Measurements from ENCODE around the gene TRIM63. TPM values are rescaled to one million over a fixed set of nuclear protein-coding genes. Genes with fewer than 3 reads are reported as not detected.

The TRIM63 gene
- total and polyA plus RNA-seq, 2 of the 8 experiments (the other 6 are each of a cell fraction or from before 2014, with no cell fraction given) = not detected

DNA sequence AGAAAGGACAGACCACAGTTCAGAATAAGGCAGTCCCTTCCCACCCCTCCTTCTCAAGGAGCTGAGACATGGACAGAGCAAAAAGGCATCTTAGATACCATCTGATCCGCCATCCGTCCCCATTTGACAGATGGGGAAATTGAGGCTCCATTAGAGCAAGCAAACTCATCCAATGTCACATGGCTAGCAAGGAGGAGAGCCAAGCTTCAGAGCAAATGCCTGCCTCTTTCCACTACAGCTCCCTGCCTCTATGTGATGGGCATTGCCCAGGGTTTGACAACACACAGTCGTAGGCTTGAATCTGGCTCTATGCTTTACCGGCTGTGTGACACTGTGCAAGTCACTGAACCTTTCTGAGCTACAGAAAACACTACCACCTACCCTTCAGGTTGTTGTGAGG is 25.5 kb downstream of the TRIM63 start:
- ChIA-PET POLR2A (ENCODE audit: partially characterized antibody) (interaction anchor here (1.0 kb wide), 1 partner anchor 108 kb away, joined by 3 read pairs; no protein-coding TSS in a partner anchor), CTCF (ENCODE audit: partially characterized antibody) (interaction anchor here (0.8 to 5.4 kb wide), 9 partner anchors 12 to 803 kb away, joined by 3 to 29 read pairs (median 3); no protein-coding TSS in a partner anchor)
- H4K8ac ChIP-seq (ENCODE audit: extremely low read depth, insufficient read depth, low read length) = no peak overlapping the region
- no peaks in the 10 kb centered on the region for H3K9me3 ChIP-seq (ENCODE audit: insufficient read depth in 2 of 2, low read depth in 1 of 2, low read length in 1 of 2)
- peaks cover 28 to 50% (median 43%) of the 10 kb centered on the region in 4 experiments for H3K27me3 ChIP-seq (replicated peaks in 1 of 4; ENCODE audit: control insufficient read depth in 3 of 4, extremely low read depth in 1 of 4, insufficient read depth in 3 of 4, low read length in 3 of 4)
- no peak overlapping the region for H4K91ac ChIP-seq (replicated peaks; ENCODE audit: insufficient read length, low read length)
- no peak overlapping the region for H3K56ac ChIP-seq (replicated peaks; ENCODE audit: insufficient read length, low read depth, low read length)
- no peaks in the 10 kb centered on the region; a peak in 1 of 8 replicates for H3K36me3 ChIP-seq (ENCODE audit: control insufficient read depth in 2 of 4, insufficient read depth in 4 of 4, low read length in 3 of 4)
- no peak for DNase-seq (ENCODE audit: low read depth in 1 of 2, low spot score in 2 of 2)
- H3K14ac ChIP-seq (ENCODE audit: insufficient read length) = no peak overlapping the region
- no peaks in the 10 kb centered on the region for H3K79me1 ChIP-seq (ENCODE audit: low read depth, low read length)
- no peak overlapping the region for H2AFZ ChIP-seq (ENCODE audit: low read length)
- H3K4ac ChIP-seq (replicated peaks; ENCODE audit: insufficient read length, low read depth, low read length) = no peak overlapping the region
- no peak overlapping the region for H3K9ac ChIP-seq (replicated peaks in 1 of 4; ENCODE audit: extremely low read depth in 1 of 4, low read depth in 3 of 4, low read length in 3 of 4)
- H2BK5ac ChIP-seq (ENCODE audit: low read depth, low read length) = no peak overlapping the region
- H2BK15ac ChIP-seq (ENCODE audit: low read length) = 0 out of 2 replicates have a peak overlapping the region, but pooled peaks have one; percentile 19
- no peak overlapping the region for H2BK12ac ChIP-seq (ENCODE audit: low read depth, low read length)
- H3K4me2 ChIP-seq (ENCODE audit: insufficient read depth in 1 of 2, low read depth in 2 of 2, low read length in 2 of 2) = no peak overlapping the region
- WGBS, 2 experiments (ENCODE audit: extremely low coverage in 1 of 2, insufficient coverage in 1 of 2, insufficient read length in 1 of 2, insufficient replicate concordance in 2 of 2, low coverage in 1 of 2, low lambda C conversion rate in 2 of 2, missing lambda C conversion rate in 1 of 2) = 71% methylated on average over 4 of the region's 4 CpGs; no CpG with 5 or more reads in 1 of the 2 experiments
- peaks cover 0 to 8% (median 5%) of the 10 kb centered on the region in 4 experiments; a peak in 3 of 7 replicates for H3K4me1 ChIP-seq (replicated peaks in 1 of 4; ENCODE audit: control insufficient read depth in 3 of 4, insufficient read depth in 4 of 4, low read length in 3 of 4)
- H3K23me2 ChIP-seq (ENCODE audit: low read depth, low read length) = peaks cover 10% of the 10 kb centered on the region; the same call in 1 of the 2 replicates
- H3K23ac ChIP-seq (ENCODE audit: insufficient read length) = no peak overlapping the region
- FAIRE-seq = no peak
- H4K20me1 ChIP-seq (replicated peaks in 1 of 2; ENCODE audit: control insufficient read depth in 1 of 2, insufficient read depth in 2 of 2, low read length in 2 of 2) = no peaks in the 10 kb centered on the region
- no peak for TF ChIP-seq SP1 (IDR thresholded peaks at IDR 0.05; ENCODE audit: low read depth, low read length)
- TF ChIP-seq, protein P1, sequence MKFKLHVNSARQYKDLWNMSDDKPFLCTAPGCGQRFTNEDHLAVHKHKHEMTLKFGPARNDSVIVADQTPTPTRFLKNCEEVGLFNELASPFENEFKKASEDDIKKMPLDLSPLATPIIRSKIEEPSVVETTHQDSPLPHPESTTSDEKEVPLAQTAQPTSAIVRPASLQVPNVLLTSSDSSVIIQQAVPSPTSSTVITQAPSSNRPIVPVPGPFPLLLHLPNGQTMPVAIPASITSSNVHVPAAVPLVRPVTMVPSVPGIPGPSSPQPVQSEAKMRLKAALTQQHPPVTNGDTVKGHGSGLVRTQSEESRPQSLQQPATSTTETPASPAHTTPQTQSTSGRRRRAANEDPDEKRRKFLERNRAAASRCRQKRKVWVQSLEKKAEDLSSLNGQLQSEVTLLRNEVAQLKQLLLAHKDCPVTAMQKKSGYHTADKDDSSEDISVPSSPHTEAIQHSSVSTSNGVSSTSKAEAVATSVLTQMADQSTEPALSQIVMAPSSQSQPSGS (IDR thresholded peaks at IDR 0.05; ENCODE audit: low read length) = no peak
- TF ChIP-seq HDAC6 (IDR thresholded peaks at IDR 0.05; ENCODE audit: low read depth, low read length) = no peak
- no peak for TF ChIP-seq MAX (IDR thresholded peaks at IDR 0.05)
- TF ChIP-seq, protein P2, sequence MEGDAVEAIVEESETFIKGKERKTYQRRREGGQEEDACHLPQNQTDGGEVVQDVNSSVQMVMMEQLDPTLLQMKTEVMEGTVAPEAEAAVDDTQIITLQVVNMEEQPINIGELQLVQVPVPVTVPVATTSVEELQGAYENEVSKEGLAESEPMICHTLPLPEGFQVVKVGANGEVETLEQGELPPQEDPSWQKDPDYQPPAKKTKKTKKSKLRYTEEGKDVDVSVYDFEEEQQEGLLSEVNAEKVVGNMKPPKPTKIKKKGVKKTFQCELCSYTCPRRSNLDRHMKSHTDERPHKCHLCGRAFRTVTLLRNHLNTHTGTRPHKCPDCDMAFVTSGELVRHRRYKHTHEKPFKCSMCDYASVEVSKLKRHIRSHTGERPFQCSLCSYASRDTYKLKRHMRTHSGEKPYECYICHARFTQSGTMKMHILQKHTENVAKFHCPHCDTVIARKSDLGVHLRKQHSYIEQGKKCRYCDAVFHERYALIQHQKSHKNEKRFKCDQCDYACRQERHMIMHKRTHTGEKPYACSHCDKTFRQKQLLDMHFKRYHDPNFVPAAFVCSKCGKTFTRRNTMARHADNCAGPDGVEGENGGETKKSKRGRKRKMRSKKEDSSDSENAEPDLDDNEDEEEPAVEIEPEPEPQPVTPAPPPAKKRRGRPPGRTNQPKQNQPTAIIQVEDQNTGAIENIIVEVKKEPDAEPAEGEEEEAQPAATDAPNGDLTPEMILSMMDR (IDR thresholded peaks at IDR 0.05; ENCODE audit: control extremely low read depth in 1 of 3, insufficient read depth in 1 of 3, low read depth in 1 of 3, low read length in 3 of 3) = no peak
- TF ChIP-seq ASH2L (IDR thresholded peaks at IDR 0.05; ENCODE audit: low read length) = no peak
- H3K27ac ChIP-seq (ENCODE audit: low read depth, low read length) = no peak overlapping the region
- no peak overlapping the region for H2BK120ac ChIP-seq (replicated peaks; ENCODE audit: low read depth, low read length)
- no peak overlapping the region for H4K5ac ChIP-seq (ENCODE audit: insufficient read length, low read depth, low read length)
- H2BK20ac ChIP-seq (ENCODE audit: low read length) = no peak overlapping the region
- H3K4me3 ChIP-seq (ENCODE audit: extremely low read depth in 1 of 4, insufficient read depth in 2 of 4, low read depth in 3 of 4, low read length in 4 of 4) = no peak overlapping the region
- H2AK5ac ChIP-seq (ENCODE audit: low read depth, low read length) = no peak overlapping the region
- no peaks in the 10 kb centered on the region for H3K79me2 ChIP-seq (ENCODE audit: control insufficient read depth in 1 of 2, insufficient read depth in 2 of 2, low read length in 2 of 2)
- no peak overlapping the region for H3K18ac ChIP-seq (ENCODE audit: extremely low read depth, low read length)

All from H1 (cell line).